SW480 (cell line): ENCODE data around the gene AGRN.

Experiments
- DNase-seq: peaks from one replicate; pipeline ENCODE4 v3.0.0-alpha.2; 2016; ENCODE audit warnings: low spot score

Gene AGRN

GRCh38 chr1:1038694-1039093 is 18.8 kb downstream of the AGRN start:
- no peak for DNase-seq

DNA sequence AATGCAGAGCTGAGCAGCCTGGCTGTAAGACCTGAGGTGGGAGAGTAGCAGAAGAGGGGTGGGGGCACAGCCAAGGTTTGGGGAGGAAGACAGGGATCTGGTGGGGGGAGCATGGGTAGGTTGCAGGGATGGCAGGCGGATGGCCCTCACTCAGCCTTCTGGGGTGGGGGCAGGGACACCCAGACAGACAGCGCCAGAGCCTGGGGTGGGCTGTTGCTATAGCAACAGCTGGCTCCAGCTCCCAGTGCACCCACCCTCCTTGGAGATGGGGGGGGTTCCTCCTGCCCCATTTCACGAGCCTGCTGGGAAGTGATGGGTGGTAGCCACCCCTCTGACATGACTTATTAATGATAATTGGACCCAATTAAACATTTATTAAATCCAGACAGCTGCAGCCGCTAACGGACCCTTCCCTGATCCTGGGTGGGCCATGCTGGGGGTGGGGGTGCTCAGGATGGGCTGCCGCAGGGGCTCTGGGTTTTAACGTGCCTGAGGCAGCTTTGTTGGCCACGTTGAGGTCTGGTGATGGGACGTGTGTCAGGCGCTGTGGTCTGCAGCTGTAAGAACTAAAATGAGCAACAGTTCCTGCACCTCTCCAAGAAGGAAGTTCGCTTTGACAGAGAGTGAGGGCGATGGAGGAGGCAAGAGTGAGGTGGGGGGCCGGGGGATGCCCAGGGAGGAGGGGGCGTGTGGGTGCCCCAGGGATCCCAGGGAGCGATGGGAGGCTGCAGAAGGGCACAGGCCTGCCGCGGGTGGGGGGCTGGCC is 19.4 kb downstream of the AGRN start:
- no peak for DNase-seq

DNA sequence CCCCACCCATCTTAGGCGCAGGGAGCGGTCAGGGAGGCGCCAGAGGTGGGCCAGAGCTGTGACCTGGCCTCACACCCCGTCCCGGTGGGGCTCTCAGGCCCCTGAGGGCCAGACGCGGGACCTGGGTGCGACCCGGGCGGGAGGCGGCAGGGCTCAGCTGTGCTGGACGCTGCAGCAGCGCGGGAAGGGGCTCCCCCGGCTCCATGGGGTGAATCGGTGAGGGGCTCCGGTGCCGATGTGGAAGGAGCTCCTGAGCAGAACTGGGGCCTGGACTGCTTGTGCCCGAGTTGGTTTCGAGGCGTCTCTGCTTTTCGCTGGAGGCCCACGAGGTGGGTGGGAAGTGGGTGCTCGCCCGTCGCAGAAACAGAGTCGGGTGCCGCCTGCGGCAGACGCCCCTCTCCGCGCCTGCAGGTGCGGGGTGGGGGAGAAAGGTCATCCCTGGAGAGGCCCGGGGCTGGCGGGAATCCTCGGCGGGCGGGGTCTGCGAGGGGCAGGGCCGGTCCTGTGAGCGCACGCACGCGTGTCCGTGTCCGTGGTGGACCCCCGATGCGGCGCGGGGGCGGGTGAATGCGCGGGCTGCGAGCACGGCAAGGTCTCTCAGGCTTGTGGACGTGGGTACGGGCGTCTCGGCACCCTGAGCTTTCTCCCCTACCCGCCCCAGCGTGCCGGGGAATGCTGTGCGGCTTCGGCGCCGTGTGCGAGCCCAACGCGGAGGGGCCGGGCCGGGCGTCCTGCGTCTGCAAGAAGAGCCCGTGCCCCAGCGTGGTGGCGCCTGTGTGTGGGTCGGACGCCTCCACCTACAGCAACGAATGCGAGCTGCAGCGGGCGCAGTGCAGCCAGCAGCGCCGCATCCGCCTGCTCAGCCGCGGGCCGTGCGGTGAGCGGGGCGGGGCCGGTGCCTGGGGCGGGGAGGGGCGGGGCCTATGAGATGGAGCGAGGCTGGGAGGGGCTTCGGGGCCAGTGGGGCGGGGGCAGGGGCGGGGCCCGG is 20.4 kb downstream of the AGRN start:
- no peak for DNase-seq

DNA sequence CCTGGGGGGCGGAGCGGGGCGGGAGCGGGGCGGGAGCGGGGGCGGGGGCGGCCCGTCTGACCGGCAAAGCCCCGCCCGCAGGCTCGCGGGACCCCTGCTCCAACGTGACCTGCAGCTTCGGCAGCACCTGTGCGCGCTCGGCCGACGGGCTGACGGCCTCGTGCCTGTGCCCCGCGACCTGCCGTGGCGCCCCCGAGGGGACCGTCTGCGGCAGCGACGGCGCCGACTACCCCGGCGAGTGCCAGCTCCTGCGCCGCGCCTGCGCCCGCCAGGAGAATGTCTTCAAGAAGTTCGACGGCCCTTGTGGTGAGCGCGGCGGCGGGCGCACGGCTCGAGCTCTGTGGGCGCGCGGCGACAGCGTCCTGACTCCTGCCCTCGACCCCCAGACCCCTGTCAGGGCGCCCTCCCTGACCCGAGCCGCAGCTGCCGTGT is 21.2 kb downstream of the AGRN start:
- DNase-seq: no peak

DNA sequence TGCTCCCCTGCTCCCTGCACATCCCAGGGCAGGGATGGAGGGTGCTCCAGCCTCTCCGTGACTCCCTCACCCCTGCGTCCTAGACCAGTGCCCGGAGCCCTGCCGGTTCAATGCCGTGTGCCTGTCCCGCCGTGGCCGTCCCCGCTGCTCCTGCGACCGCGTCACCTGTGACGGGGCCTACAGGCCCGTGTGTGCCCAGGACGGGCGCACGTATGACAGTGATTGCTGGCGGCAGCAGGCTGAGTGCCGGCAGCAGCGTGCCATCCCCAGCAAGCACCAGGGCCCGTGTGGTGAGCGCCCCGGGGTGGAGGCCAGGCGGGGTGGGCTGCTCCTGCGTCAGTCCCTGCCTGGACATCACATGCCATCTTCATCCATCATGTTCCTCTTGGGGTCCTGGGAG is 22.0 kb downstream of the AGRN start:
- no peak for DNase-seq

DNA sequence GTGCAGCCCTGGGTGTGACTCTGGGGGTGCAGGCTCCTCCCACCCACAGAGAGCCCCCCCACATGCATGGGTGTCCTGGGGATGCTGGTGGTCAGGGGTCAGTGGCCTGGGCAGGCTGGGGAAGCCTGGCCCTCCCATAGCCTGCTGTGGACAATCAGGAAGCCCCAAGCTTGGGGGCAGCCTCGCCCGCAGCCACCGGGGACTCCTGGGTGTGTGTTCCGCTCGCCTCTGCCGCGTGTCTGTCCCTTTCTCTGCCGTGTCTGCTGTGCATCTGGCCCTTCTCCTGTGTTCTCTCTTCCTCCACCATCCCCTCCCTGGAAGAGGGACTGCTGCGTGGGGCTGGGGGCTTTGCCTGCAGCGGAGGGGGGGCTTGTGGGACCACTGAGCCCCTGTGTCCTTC is 22.9 kb downstream of the AGRN start:
- no peak for DNase-seq

GRCh38 chr1:1043411-1043810 is 23.5 kb downstream of the AGRN start:
- DNase-seq: no peak

DNA sequence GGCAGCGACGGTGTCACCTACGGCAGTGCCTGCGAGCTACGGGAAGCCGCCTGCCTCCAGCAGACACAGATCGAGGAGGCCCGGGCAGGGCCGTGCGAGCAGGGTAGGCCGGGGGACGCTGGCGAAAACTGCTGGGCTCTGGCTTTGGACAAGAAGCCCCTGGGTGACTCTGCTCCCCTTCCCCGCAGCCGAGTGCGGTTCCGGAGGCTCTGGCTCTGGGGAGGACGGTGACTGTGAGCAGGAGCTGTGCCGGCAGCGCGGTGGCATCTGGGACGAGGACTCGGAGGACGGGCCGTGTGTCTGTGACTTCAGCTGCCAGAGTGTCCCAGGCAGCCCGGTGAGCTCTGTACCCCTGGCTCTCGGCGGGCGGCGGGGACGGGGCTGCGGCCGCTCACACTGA is 24.0 kb downstream of the AGRN start:
- no peak for DNase-seq

DNA sequence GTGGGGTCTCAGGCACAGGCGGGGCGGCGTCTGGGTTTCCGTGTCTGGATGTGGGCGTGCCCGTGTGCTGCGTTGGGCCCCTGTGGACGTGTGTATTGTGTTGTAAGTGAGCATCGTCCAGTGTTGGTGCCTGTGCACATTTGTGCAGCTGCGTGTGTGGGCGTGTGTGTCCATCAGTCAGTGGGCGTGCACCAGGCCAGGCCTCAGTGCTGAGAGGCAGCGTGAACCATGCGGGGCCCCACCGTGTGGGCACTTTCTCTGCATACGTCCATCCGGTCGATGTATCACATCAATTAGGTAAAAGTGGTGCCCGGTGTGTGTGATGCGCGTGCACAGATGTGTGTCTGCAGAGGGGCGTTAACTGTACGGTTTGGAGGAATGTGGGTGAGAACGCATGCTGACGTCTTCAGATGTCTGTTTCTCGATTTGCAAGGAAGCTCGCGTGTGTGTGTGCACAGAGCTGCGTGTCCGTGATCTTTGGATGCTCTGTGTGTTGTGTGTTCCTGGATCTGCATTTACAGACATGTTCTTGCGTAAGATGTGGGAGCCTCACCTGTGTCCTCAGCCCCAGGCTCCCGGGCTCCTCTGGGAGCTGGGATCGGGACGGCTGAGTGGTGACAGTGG is 24.6 kb downstream of the AGRN start:
- DNase-seq: no peak

- DNase-seq: no peak
Measured at GRCh38 chr1:1045129-1045528, 25.2 kb downstream of the AGRN start.

- DNase-seq: no peak
Measured at GRCh38 chr1:1046243-1046642, 26.3 kb downstream of the AGRN start.

DNA sequence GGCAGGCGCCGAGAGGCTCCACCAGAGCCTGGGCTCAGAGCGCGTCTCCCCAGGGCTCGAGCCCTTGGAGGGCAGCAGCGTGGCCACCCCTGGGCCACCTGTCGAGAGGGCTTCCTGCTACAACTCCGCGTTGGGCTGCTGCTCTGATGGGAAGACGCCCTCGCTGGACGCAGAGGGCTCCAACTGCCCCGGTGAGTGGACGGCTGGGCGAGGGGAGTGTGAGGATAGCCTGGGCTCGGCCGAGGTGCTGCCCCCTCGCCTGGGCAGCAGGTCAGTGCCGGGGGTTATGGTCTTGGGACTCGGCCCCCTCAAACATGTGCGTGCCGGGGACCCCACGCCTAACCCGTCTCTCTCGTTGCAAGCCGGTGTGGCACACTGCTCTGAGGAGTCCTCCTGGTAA is 26.8 kb downstream of the AGRN start:
- no peak for DNase-seq

GRCh38 chr1:1047407-1047806 is 27.5 kb downstream of the AGRN start:
- DNase-seq: no peak

GRCh38 chr1:1047963-1048362 is 28.0 kb downstream of the AGRN start:
- DNase-seq: no peak

GRCh38 chr1:1048765-1049164 is 28.8 kb downstream of the AGRN start:
- no peak for DNase-seq

DNA sequence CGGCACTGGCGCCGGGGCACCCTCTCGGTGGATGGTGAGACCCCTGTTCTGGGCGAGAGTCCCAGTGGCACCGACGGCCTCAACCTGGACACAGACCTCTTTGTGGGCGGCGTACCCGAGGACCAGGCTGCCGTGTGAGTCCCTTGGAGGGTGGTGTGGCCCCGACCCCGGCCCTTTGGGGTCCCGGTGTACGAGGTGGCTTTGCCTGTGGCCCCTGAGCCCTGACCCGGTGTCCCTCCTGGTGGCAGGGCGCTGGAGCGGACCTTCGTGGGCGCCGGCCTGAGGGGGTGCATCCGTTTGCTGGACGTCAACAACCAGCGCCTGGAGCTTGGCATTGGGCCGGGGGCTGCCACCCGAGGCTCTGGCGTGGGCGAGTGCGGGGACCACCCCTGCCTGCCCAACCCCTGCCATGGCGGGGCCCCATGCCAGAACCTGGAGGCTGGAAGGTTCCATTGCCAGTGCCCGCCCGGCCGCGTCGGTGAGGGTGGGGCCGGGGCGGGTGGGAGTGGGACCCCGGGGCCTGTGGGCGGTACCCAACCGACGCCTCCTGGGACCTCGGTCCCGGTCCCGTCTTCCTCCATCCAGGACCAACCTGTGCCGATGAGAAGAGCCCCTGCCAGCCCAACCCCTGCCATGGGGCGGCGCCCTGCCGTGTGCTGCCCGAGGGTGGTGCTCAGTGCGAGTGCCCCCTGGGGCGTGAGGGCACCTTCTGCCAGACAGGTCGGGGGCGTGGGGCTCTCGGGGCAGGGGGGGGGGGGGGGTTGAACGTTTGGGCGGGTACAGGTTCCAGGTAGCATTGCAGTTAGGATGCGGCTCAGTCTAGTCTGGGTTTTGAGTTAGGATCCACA is 29.6 kb downstream of the AGRN start:
- DNase-seq: no peak

DNA sequence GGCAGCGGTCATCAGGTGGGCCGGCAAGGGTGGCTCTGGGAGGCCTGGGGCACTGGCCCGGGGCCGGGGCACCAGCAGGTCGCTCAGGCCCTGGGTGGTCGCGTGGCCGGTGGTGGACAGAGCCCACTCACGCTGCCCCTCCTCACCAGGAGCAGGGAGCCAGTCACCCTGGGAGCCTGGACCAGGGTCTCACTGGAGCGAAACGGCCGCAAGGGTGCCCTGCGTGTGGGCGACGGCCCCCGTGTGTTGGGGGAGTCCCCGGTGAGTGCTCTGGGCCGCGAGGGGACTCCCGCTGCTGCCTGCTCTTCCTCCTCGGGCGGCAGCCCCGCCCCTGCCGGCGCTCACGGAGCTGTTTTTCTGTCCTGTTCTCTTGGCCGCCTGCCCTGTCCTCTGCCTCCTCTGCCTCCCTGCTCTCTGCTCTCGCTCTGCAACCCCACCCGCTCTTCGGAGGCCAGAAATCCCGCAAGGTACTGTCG is 30.7 kb downstream of the AGRN start:
- no peak for DNase-seq

- no peak for DNase-seq
Measured at GRCh38 chr1:1051127-1051810, 31.3 kb downstream of the AGRN start.

DNA sequence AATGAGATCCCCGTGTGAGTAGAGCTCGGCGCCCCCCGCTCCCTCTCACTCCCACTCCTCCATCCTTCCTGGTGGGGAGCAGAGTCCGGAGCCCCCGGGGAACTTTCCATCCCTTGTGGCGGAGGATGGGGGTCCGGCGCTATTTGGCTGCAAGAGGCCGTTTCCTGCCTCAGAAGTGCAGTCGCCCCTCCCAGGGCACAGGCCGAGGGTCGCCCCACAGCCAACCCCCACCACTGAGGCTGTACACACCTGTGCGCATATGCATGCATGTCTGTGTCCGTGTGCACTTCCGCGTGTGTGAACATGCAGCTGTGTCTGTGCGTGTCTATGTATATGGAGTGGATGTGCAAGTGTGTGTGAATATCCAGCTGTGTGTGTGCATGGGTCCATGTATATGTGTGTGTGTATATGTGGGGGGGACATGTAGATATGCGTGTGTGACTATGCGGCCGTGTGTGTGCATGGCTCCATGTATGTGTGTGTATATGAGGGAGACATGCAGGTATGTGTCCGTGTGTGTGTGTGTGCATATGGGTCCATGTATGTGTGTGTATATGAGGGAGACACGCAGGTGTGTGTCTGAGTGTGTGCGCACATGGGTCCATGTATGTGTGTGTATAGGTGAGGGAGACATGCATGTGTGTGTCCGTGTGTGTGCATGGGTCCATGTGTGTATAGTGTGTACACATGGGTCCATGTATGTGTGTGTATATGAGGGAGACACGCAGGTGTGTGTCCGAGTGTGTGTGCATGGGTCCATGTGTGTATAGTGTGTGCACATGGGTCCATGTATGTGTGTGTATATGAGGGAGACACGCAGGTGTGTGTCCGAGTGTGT is 32.3 kb downstream of the AGRN start:
- no peak for DNase-seq

DNA sequence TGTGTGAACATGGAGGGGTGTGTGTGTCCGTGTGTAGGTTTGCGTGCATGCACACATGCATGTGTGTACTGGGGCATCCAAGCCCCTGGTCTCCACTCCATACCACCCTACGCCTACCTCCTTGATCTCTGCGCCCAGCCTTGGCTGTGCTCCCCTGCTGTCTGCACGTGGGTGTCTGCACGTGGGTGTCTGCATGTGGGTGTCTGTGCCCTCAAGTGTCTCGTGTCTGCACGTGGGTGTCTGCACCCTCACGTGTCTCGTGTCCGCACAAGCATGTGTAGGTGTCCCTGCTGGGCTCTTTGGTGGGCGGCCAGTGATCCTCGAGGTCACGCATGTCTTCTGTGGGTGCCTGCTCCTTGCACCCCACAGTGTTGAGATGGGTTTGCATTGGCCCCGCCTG is 33.1 kb downstream of the AGRN start:
- DNase-seq: no peak
